GM12892 (cell line): ENCODE data around the gene POU2F1.

Experiments
- DNase-seq: peaks from one replicate; pipeline ENCODE4 v3.0.0; 2011; ENCODE audit not compliant: insufficient read length
- FAIRE-seq: peaks from 2 replicates; lab custom pipeline; 2011; peaks lifted over from hg19 to GRCh38; lab: Jason Lieb, UNC
- POLR2A ChIP-seq: IDR thresholded peaks from 2 replicates; pipeline ENCODE4 v1.6.1; 2011; ENCODE audit warnings: low read depth, low read length, control low read depth
- POLR2AphosphoS5 ChIP-seq: IDR thresholded peaks from 2 replicates; pipeline ENCODE4 v1.6.1; 2011; ENCODE audit warnings: low read depth, low read length, control low read depth
- TAF1 ChIP-seq: IDR thresholded peaks from 2 replicates; pipeline ENCODE4 v1.6.1; 2011; ENCODE audit warnings: low read depth, mild to moderate bottlenecking, control low read depth, low read length, borderline replicate concordance

The POU2F1 gene

DNA sequence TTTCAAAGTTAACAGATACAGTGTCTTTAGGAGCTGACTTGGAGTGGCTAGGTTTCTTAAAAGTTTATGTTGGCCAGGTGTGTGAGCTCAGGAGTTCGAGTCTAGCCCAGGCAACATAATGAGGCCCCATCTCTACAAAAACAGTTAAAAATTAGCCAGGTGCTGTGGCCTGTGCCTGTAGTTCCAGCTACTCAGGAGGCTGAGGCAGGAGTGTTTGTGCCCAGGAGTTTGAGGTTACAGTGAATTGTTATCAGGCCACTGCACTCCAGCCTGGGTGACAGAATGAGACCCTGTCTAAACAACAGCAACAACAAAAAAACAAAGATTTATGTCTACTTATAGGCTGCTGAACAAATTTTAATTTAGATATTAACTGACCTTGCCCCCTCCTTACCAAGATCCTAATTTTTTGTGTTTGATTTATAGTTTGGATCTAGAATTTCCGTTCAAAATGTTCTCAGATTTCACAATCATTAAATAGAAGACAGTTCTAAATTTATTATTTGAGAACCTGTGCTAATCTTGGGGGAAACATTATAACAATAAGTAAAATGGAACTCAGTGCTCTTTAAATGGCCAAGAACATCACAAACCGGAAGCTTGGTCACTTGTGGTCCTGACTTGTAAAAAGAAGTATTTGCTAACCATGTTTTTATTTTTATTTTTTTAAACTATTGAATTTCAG, 67.8 kb downstream of the POU2F1 start:
- FAIRE-seq (peak; percentile 5), DNase-seq (no peak)
- TF ChIP-seq POLR2A: no peak

DNA sequence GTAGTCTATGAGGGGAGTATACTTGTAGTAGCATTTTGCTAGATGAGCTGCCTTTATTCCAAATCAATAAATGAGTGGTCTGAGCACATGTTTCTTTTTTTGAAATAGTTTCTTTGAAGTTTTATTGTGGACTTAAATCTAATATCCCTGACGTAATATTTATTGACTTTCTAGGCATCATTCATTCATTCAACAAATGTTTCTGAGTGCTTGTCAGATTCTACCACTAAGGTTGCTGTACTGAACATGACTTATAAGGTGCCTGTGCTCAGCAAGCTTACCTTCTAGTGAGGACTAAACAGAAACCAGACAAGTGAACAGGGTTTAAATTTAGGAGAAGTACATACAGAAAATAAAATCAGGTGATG, 68.4 kb downstream of the POU2F1 start:
- DNase-seq (no peak), FAIRE-seq (no peak)
- TF ChIP-seq POLR2A (no peak), POLR2AphosphoS5 (no peak), TAF1 (no peak)

DNA sequence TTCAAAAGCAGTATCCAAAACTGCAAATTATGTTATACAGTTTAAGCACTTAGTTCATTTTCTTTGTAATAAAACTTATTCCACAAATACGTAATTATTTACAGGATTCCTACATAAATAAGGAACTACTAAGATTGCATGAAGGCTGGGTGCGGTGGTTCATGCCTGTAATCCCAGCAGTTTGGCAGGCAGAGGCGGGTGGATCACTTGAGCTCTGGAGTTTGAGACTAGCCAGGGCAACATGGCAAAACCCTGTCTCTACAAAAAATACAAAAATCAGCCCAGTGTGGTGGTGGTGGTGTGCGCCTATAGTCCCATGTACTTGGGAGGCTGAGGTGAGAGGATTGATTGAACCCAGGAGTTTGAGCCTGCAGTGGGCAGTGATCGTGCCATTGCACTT, 69.3 kb downstream of the POU2F1 start:
- FAIRE-seq: no peak
- DNase-seq: no peak
- TF ChIP-seq POLR2A (no peak), POLR2AphosphoS5 (no peak), TAF1 (no peak)

DNA sequence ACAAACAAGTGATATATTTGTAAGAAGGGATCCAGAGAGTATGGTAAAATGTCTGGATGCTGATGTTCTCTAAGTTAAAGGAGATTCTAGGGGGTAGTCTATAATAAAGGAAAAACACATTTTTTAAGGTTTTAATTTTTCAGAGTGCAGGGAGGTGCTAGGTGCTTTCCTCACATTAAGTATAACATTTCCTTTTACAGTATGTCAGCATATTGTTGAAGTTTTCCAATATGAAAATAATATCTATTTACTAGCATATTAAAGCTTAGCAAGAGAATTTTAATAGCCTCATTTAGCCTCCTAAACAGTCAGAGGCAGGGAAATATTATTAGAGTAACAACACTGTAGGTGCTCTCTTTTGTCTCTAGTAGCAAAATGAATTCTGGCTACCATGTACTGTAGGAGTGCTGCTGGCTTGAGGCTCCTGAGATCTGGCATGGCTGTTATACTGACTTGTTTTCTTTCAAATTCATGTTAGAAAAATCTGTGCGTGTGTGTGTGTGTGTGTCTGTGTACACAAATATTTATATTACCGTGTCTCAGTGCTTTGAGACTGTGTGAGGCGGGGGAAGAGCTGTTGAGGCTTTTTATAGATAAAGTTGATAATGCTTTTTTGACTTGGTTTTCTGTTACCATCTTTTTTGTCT, 71.0 kb downstream of the POU2F1 start:
- FAIRE-seq: no peak
- DNase-seq: no peak
- TF ChIP-seq TAF1: no peak
- TF ChIP-seq POLR2AphosphoS5: no peak
- TF ChIP-seq POLR2A: no peak

DNA sequence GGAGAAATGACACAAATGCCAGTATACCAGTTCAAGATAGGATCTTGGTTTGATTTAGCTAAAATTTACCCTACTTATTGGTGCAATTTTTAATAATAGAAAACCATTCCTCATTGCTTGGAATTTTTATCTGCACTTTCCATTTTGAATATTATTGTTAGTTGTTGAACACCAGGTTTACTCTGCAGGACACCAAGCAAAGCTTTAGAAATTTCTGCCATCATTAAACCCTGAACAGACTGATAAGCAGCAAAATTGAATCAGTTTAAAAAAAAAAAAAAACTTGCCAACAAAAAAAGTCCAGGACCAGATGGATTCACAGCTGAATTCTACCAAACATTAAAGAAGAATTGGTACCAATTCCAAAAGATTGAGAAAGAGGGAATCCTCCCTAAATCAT, 71.5 kb downstream of the POU2F1 start:
- no peak for FAIRE-seq
- DNase-seq: no peak
- TF ChIP-seq POLR2A (no peak), POLR2AphosphoS5 (no peak), TAF1 (no peak)

DNA sequence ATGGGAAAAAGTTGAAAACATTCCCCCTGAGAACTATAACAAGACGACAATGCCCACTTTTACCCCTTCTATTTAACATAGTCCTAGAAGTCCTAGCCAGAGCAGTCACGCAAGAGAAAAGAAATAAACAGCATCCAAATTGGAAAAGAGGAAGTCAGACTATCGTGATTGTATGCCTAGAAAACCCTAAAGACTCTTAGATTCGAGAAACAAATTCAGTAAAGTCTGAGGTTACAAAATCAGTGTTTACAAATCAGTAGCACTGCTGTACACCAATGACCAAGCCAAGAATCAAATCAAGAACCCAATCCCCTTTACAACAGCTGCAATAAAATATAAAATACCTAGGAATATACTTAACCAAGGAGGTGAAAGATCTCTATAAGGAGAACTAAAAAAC, 72.4 kb downstream of the POU2F1 start:
- DNase-seq (no peak), FAIRE-seq (no peak)
- TF ChIP-seq POLR2AphosphoS5 (no peak), TAF1 (no peak), POLR2A (no peak)

DNA sequence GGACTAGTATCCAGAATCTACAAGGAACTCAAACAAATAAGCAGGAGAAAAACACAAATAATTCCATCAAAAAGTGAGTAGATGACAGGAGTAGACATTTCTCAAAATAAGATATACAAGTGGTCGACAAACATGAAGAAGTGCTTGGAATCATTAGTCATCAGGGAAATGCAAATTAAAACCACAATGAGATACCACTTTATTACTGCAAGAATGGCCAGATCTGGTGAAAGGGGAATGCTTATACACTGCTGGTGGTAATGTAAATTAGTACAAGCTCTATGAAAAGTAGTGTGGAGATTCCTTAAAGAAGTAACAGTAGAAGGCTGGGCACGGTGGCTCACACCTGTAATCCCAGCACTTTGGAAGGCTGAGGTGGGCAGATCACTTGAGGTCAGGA, 73.8 kb downstream of the POU2F1 start:
- TF ChIP-seq TAF1 (no peak), POLR2AphosphoS5 (no peak), POLR2A (no peak)
- no peak for FAIRE-seq
- DNase-seq: no peak

DNA sequence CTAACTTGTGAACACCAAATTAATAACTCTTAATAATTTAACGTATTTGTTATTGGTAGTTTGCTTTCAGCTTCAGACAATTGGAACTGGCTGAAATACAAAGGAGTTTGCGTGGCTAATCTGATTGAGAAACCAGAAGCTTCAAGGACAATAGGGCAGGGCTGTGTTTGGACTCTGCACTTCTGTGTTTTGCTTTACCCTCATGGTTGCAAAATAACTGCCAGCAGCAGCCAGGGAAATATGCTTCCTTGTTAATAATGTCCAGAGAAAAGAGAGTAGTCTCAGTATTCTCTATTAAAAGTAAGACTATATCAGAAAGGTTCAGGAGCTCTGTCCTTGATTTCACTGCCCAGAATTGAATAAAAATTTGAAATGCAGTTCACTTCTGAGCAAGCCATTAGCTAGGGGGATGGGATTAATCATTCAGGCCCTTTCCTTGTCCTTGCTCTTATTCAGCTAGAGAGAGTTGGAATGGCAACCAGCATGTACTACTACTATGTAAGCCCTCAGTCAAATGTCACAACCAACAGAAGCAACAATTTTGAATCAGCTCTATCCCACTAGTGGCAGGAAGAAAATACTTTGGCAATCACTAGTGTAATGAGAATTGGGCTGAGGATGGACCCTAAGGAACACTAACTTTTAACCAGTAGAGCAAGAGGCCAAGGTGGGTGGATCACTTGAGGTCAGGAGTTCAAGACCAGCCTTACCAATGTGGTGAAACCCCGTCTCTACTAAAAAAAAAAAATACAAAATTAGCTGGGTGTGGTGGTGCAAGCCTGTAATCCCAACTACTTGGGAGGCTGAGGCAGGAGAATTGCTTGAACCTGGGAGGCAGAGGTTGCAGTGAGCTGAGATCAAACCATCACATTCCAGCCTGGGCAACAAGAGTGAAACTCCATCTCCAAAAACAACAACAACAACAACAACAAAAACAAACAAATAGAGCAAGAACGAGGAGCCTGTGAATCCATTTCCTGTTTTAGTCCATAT, 76.8 kb downstream of the POU2F1 start:
- DNase-seq: no peak
- TF ChIP-seq POLR2AphosphoS5 (no peak), POLR2A (no peak), TAF1 (no peak)

DNA sequence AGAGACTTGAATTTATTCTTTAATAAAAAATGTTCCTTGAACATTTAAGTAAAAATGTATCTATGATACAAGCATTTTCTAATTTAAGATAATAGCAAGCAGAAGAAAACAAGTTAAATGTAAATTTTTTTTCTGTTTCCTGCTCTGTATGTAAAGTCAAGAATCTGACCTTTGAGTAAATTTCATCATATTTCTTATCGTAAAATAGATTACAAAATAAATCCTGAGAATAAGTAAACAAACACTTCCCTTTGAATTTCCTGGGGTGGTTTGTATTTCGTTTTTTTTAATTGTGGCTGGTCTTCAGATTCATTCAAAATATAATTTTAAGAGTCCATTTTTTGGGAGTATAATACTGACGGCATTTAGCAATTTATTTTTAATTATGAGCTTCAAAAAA, 77.6 kb downstream of the POU2F1 start:
- no peak for FAIRE-seq

More for the DNA sequence above, 76.8 kb downstream of the POU2F1 start:
- no peak for FAIRE-seq

DNA sequence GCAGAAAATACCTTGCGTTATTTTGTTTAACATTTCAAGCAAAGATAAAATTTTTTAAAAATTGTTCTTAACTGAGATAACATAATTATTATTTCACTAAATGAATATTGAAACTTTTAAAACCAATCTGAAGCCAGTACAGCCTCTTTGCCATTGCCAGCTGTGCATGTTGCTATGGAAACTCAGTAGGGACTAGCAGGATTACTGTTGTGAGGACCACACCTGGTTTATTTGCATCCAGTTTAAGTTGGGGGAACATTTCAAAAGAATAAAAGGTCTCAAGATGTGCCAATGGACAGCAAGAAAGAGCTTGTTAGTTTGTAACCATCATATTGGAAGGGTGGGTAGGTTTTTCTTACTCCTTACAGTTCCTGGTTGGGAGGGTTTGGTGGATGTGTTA, 80.7 kb downstream of the POU2F1 start:
- DNase-seq (no peak), FAIRE-seq (no peak)
- no peak for TF ChIP-seq POLR2AphosphoS5
- no peak for TF ChIP-seq TAF1
- no peak for TF ChIP-seq POLR2A

More for the DNA sequence above, 77.6 kb downstream of the POU2F1 start:
- DNase-seq: no peak
- TF ChIP-seq TAF1 (no peak), POLR2AphosphoS5 (no peak), POLR2A (no peak)

DNA sequence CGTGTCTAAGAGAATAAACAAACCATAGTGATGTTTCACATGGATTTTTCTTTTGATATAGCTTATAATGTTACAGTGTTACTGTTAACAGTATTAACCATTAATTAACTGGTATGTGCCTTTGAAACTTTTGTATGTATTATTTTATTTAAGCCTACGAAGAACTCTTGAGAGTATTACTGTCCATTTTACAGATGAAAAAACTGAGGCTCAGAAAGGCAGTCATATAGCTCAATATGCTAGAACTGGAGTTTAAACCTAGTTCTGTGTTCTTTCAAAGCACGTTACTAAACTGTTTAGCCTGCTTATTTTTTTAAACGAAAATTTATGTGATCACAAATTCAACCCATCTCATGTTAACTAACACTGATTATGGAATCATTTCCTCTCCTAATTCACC, 83.5 kb downstream of the POU2F1 start:
- no peak for TF ChIP-seq POLR2A
- FAIRE-seq (no peak), DNase-seq (no peak)
